Measurements from ENCODE around the gene MMP17. TPM values are rescaled to one million over a fixed set of nuclear protein-coding genes. Genes with fewer than 3 reads are reported as not detected.

MMP17 gene
- total RNA-seq, 1 experiment from 2014 or later: 36.1 TPM

GRCh38 chr12:131844656-131845055 lies 16.5 kb downstream of the MMP17 start:
- H3K4me3 ChIP-seq (ENCODE audit: insufficient read depth, low read depth, low read length): no peak overlapping the region
- H3K36me3 ChIP-seq (replicated peaks; ENCODE audit: control insufficient read depth, insufficient read depth, low read length): no peaks in the 10 kb centered on the region; the same call in 1 of the 2 replicates
- no peaks in the 10 kb centered on the region for H3K27me3 ChIP-seq (ENCODE audit: control insufficient read depth, insufficient read depth, low read length)
- DNase-seq: no peak

GRCh38 chr12:131845121-131845520 lies 16.9 kb downstream of the MMP17 start:
- DNase-seq: no peak
- no peaks in the 10 kb centered on the region for H3K27me3 ChIP-seq (ENCODE audit: control insufficient read depth, insufficient read depth, low read length)
- H3K4me3 ChIP-seq (ENCODE audit: insufficient read depth, low read depth, low read length): no peak overlapping the region
- H3K36me3 ChIP-seq (replicated peaks; ENCODE audit: control insufficient read depth, insufficient read depth, low read length): no peaks in the 10 kb centered on the region; the same call in 1 of the 2 replicates

DNA sequence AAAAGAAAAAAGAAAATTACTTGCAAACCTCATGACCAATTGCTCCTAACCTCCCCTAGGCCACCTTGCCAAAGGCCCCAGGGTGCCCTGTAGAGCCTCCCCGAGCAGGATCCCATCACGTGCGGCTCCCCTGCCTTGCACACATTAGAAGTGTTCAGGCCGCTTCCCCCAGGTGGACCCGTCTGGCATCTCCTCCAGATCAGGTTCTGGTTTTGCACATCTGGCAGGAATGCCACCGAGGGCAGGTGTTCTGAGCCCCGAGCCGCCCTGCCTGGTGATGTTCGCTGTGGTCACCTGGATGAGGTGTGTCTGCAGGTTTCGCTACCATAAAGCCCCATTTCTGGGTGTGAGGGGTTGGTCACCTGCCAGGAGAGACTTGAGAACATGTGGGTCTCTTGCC lies 19.3 kb downstream of the MMP17 start:
- DNase-seq: no peak
- Histone ChIP-seq H3K4me3 (ENCODE audit: insufficient read depth, low read depth, low read length) (no peak overlapping the region), H3K27me3 (ENCODE audit: control insufficient read depth, insufficient read depth, low read length) (no peaks in the 10 kb centered on the region)

DNA sequence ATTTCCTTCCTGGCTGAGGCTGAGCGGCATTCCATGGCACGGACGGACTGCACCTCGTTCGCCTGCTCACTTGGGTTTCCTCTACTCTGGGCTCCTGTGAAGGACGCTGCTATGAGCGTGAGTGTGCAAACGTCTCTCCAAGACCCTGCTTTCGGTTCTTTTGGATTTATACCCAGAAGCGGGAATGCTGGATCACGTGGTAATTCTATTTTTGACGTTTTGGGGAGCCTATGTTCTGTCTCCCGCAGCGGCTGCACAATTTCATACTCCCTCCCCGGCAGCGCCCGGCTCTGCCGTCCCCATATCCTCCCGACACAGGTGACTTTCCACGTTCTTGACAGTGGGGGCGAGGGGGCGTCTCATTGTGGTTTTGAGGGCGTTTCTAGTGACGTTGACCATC lies 20.6 kb downstream of the MMP17 start:
- DNase-seq: no peak
- Histone ChIP-seq H3K36me3 (replicated peaks; ENCODE audit: control insufficient read depth, insufficient read depth, low read length) (no peaks in the 10 kb centered on the region; the same call in 1 of the 2 replicates), H3K27me3 (ENCODE audit: control insufficient read depth, insufficient read depth, low read length) (no peaks in the 10 kb centered on the region), H3K4me3 (ENCODE audit: insufficient read depth, low read depth, low read length) (no peak overlapping the region)

More for the DNA sequence above, 19.3 kb downstream of the MMP17 start:
- no peaks in the 10 kb centered on the region; the same call in 1 of the 2 replicates for H3K36me3 ChIP-seq (replicated peaks; ENCODE audit: control insufficient read depth, insufficient read depth, low read length)

DNA sequence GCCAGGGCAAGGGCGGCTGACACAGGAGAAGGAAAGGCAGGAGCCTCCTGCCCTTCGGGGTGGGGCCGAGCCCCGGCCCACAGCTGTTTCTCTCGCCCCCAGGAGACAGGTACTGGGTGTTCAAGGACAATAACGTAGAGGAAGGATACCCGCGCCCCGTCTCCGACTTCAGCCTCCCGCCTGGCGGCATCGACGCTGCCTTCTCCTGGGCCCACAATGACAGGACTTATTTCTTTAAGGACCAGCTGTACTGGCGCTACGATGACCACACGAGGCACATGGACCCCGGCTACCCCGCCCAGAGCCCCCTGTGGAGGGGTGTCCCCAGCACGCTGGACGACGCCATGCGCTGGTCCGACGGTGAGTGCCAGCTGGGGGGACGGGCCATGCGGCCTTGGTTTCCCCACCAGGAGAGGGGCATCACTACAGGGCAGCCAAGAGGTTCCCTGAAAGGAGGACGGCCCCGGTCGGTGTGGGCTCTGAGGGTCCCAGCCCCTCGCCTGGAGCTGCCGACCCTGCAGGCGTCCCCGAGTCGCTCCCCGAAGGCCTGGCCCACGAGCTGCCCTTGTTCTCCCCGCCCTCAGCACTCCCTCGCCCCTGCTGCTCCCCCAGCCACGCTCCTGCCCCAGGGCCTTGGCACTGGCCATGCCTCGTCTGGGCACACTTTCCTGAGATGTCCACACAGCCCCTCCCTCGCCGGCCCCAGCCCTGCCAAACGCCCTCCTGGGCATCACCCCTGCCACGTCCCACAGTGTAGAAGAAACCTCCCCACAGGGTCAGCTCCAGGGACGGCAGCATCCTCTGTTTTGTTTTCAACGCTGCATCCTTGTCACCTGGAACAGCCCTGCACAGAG lies 21.7 kb downstream of the MMP17 start:
- H3K36me3 ChIP-seq (replicated peaks; ENCODE audit: control insufficient read depth, insufficient read depth, low read length): no peaks in the 10 kb centered on the region
- no peaks in the 10 kb centered on the region for H3K27me3 ChIP-seq (ENCODE audit: control insufficient read depth, insufficient read depth, low read length)
- H3K4me3 ChIP-seq (ENCODE audit: insufficient read depth, low read depth, low read length): no peak overlapping the region
- no peak for DNase-seq

DNA sequence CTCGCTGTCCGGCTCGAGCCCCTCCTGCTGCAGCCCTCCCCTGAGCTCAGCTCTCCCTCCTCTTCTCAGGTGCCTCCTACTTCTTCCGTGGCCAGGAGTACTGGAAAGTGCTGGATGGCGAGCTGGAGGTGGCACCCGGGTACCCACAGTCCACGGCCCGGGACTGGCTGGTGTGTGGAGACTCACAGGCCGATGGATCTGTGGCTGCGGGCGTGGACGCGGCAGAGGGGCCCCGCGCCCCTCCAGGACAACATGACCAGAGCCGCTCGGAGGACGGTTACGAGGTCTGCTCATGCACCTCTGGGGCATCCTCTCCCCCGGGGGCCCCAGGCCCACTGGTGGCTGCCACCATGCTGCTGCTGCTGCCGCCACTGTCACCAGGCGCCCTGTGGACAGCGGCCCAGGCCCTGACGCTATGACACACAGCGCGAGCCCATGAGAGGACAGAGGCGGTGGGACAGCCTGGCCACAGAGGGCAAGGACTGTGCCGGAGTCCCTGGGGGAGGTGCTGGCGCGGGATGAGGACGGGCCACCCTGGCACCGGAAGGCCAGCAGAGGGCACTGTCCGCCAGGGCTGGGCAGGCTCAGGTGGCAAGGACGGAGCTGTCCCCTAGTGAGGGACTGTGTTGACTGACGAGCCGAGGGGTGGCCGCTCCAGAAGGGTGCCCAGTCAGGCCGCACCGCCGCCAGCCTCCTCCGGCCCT lies 22.8 kb downstream of the MMP17 start:
- Histone ChIP-seq H3K36me3 (replicated peaks; ENCODE audit: control insufficient read depth, insufficient read depth, low read length) (no peaks in the 10 kb centered on the region), H3K4me3 (ENCODE audit: insufficient read depth, low read depth, low read length) (no peak overlapping the region), H3K27me3 (ENCODE audit: control insufficient read depth, insufficient read depth, low read length) (no peaks in the 10 kb centered on the region)
- DNase-seq: no peak

GRCh38 chr12:131851741-131852550 lies 23.8 kb downstream of the MMP17 start:
- Histone ChIP-seq H3K4me3 (ENCODE audit: insufficient read depth, low read depth, low read length) (no peak overlapping the region), H3K36me3 (replicated peaks; ENCODE audit: control insufficient read depth, insufficient read depth, low read length) (no peaks in the 10 kb centered on the region), H3K27me3 (ENCODE audit: control insufficient read depth, insufficient read depth, low read length) (no peaks in the 10 kb centered on the region)
- DNase-seq: no peak

DNA sequence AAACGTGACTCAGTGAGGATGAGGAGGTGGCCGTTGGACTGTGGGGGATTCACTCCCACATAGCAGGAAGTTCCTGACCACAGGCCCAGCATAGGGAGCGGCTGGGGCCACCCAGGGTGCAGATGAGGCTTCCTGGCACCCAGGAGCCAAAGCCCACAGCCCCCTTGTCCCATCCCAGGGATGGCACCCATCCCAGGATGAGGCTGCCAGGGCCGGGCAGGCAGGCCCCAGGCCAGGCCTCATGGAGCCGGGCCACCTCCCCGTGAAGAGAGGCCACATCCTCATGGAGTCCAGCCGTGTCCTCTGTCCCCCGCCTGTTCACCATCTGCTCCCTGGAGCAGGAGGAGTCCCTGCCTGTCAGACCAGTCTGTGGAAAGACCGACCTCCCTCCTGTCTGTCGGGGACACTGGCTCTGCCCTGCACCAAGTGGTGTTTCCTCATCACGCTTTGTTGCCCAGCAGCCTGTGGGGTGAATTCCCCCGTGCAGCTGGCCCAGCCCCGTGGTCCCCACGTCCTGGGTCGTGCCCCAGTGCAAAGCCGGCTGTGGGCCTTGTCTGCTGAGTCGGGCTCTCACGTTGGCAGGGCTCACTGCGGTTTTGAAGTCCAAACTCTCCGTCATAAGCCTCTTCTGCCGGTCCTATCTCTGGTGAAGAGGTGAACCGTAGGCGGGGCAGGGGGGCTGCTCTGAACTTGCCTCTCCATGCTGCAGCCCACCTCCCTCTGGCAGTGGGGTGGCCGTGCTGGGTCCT lies 24.5 kb downstream of the MMP17 start:
- no peak overlapping the region for H3K4me3 ChIP-seq (ENCODE audit: insufficient read depth, low read depth, low read length)
- no peaks in the 10 kb centered on the region for H3K36me3 ChIP-seq (replicated peaks; ENCODE audit: control insufficient read depth, insufficient read depth, low read length)
- H3K27me3 ChIP-seq (ENCODE audit: control insufficient read depth, insufficient read depth, low read length): no peaks in the 10 kb centered on the region
- no peak for DNase-seq

DNA sequence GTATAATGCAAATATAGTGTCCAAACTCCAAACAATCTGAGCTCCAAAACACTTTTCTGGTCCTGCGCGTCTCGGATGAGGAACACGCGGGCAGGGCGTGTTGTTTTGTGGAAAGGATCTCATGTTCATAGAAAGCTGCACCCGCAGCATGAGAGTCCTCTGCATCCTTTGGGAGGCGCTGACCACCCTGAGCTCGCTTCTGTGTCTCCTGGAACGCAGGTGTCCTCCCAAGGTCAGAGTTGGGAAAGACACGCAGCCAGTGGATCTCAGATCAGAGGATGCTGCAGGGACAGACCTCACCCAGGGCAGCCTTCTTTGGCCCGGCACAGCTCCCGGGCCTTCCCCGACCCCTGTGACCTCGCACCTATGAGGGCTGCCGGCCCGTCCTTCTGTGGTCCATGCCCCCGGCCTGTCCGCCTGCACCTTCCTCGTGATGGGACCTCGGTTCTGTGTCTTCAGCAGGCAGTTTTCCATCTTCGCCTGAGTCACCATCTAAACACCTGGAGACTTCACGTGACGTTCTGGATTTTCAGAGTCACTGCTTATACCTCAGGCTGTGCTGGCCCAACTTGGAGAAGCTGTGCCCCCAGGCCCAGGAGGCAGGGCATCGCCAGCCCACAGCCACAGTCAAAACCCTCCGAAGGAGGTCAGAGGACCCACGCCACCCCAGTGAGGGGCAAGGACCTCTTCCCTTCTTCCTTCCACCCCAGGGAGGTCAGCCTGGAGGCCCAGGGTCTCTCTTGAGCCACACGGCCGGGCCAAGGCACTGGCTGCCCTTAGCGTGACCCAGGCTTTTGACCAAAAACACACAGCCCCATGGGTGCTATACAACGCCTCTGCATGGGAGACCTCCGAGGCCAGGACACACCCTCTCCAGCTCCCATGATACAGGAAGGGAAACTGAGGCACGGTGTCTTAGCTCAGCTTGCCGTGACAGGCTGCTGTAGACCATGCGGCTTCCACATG lies 25.9 kb downstream of the MMP17 start:
- no peak overlapping the region for H3K4me3 ChIP-seq (ENCODE audit: insufficient read depth, low read depth, low read length)
- H3K36me3 ChIP-seq (replicated peaks; ENCODE audit: control insufficient read depth, insufficient read depth, low read length): no peaks in the 10 kb centered on the region
- DNase-seq: peak; percentile 77
- H3K27me3 ChIP-seq (ENCODE audit: control insufficient read depth, insufficient read depth, low read length): no peaks in the 10 kb centered on the region

DNA sequence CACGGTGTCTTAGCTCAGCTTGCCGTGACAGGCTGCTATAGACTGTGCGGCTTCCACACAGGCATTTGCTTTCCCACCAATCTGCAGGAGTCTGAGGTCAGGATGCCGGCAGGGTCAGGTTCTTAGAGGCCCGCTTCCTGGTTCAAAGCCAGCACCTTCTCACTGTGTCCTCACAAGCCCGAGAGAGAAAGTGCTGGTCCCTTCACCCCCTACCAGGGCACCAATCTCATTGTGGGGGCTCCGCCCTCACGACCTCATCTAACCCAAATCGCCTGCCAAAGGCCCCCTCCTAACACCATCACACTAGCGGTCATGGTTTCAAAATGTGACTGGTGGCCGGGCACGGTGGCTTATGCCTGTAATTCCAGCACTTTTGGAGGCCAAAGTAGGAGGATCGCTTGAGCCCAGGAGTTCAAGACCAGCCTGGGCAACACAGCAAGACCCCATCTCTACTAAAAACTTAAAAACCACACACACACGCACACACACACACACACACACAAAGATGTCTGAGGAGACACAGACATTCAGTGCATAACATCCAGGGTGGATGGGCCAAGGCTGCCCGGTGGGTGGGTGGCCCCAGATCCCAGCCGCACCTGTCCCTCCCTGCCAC lies 26.8 kb downstream of the MMP17 start:
- H3K27me3 ChIP-seq (ENCODE audit: control insufficient read depth, insufficient read depth, low read length): no peaks in the 10 kb centered on the region
- peak; percentile 53 for DNase-seq
- H3K4me3 ChIP-seq (ENCODE audit: insufficient read depth, low read depth, low read length): no peak overlapping the region
- no peaks in the 10 kb centered on the region for H3K36me3 ChIP-seq (replicated peaks; ENCODE audit: control insufficient read depth, insufficient read depth, low read length)

DNA sequence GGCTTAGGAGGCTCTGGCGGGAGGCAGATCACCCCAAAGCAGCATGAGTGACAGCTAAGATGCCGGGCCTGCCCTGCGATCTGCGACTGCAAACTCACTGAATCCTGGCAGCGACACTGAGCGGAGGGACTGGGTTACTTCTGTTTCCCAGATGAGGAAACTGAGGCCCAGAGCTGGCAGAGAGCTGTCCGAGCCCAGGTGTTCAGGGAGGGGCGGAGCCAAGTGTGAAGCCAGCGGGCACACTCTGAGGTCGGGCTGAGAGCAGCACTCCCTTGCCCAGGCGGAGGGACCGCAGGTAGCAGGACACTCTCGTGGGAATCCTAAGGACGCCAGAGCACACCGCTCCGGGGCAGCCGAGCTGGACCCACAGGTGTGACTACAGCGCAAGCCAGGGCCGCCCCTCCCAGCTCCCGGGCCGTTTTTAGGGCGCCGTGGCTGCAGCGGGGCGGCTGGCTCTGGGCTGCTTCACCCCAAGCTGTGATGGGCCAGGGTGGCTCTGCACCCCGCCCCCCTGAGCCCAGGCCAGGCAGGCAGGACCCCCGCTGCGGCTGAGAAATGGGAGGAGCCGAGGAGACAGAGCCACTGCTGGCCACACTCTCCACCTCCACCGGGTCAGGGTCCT lies 27.4 kb downstream of the MMP17 start:
- DNase-seq: peak; percentile 89
- no peak overlapping the region for H3K4me3 ChIP-seq (ENCODE audit: insufficient read depth, low read depth, low read length)
- no peaks in the 10 kb centered on the region for H3K27me3 ChIP-seq (ENCODE audit: control insufficient read depth, insufficient read depth, low read length)
- H3K36me3 ChIP-seq (replicated peaks; ENCODE audit: control insufficient read depth, insufficient read depth, low read length): no peaks in the 10 kb centered on the region

DNA sequence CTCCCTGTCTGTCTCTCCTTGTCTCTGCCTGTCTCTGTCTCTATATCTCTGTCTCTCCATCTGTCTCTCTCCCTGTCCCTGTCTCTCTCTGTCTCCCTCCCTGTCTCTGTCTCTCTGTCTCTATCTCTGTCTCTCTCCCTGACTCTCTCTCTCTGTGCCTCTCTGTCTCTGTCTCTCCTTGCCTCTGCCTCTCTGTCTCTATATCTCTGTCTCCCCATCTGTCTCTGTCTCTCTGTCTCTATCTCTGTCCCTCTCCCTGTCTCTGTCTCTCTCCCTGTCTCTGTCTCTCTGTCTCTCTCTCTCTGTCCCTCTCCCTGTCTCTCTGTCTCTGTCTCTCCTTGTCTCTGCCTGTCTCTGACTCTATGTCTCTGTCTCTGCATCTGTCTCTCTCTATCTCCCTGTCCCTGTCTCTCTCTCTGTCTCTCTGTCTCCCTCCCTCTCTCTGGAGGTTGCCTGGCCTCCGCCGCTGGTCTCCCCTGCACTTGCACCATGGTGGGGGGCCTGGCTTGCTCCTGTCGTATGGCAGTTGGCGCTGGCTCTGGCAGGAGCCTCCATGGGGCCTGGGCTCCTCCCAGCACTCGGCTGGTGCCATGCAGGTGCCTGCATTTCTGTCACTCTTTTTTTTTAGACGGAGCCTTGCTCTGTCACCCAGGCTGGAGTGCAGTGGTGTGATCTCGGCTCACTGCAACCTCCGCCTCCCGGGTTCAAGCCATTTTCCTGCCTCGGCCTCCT lies 28.3 kb downstream of the MMP17 start:
- Histone ChIP-seq H3K36me3 (replicated peaks; ENCODE audit: control insufficient read depth, insufficient read depth, low read length) (no peaks in the 10 kb centered on the region), H3K4me3 (ENCODE audit: insufficient read depth, low read depth, low read length) (no peak overlapping the region), H3K27me3 (ENCODE audit: control insufficient read depth, insufficient read depth, low read length) (no peaks in the 10 kb centered on the region)
- DNase-seq: peak; percentile 47
